ENCODE results near the gene STPG4. TPM values are rescaled to one million over a fixed set of nuclear protein-coding genes. Genes with fewer than 3 reads are reported as not detected.
"Not testable (repeated sequence)": the region's sequence is repeated elsewhere in the genome, so short reads cannot be mapped to it uniquely, and the experiment has no call there.

The STPG4 gene
- total RNA-seq, 1 donor from 2014 or later, result 0.60 TPM

DNA sequence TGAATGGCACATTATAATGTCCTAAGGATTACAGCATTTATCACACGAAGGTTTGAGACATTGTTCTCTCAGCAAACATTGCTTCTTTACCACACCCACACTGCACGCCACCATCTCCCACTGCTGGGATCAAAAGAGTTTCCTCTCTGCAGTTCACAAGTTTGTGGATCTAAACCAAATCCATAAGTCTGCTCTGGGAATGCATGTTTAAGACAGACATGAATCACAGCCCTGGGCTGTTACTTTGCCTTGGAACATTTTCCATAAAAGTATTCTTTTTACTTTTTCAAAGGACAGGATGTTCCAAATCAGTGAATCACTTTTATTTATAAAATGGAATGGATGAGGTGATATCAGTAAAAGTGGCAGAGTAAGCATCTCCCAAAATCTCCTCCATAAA lies 36.1 kb downstream of the STPG4 start:
- H3K4me3 Mint-ChIP-seq, result no peak overlapping the region
- TF ChIP-seq, protein P1, sequence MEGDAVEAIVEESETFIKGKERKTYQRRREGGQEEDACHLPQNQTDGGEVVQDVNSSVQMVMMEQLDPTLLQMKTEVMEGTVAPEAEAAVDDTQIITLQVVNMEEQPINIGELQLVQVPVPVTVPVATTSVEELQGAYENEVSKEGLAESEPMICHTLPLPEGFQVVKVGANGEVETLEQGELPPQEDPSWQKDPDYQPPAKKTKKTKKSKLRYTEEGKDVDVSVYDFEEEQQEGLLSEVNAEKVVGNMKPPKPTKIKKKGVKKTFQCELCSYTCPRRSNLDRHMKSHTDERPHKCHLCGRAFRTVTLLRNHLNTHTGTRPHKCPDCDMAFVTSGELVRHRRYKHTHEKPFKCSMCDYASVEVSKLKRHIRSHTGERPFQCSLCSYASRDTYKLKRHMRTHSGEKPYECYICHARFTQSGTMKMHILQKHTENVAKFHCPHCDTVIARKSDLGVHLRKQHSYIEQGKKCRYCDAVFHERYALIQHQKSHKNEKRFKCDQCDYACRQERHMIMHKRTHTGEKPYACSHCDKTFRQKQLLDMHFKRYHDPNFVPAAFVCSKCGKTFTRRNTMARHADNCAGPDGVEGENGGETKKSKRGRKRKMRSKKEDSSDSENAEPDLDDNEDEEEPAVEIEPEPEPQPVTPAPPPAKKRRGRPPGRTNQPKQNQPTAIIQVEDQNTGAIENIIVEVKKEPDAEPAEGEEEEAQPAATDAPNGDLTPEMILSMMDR (IDR thresholded peaks at IDR 0.05), result no peak
- no peak for ATAC-seq (ENCODE audit: low read depth)
- H3K27me3 Mint-ChIP-seq, result no peaks in the 10 kb centered on the region
- no peak for DNase-seq
- ChIA-PET POLR2A (no interaction called here), CTCF (interaction anchor here (0.6 kb wide), 1 partner anchor 232 kb away, joined by 3 read pairs; no protein-coding TSS in a partner anchor)
- no peak overlapping the region for H3K27ac Mint-ChIP-seq
- H3K4me1 Mint-ChIP-seq, result peaks cover 7% of the 10 kb centered on the region
- H3K9me3 Mint-ChIP-seq, result peaks cover 2% of the 10 kb centered on the region
- no peaks in the 10 kb centered on the region for H3K36me3 Mint-ChIP-seq (ENCODE audit: low read depth)
- intact Hi-C loops (cut with micrococcal nuclease), result no loop called here

DNA sequence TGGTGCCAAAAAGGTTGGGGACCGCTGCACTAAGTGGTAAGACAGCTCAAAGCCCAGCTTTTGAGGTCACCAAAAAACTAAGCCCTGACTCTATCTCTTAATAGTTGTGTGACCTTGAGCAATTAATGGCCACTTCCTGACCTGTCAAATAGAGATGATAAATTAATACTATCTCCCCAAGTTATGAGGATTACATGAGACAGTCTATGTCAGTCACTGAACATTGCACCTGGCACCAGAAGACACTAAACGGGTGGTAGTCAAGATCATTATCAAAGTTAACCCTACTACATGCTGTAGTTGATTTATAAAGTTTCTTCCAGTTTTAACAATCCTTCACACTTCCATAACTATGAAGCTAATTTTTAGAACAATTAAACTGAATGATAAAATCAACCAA lies 36.5 kb downstream of the STPG4 start:
- intact Hi-C loops (cut with micrococcal nuclease), result no loop called here
- peaks cover 2% of the 10 kb centered on the region for H3K9me3 Mint-ChIP-seq
- no peak for ATAC-seq (ENCODE audit: low read depth)

DNA sequence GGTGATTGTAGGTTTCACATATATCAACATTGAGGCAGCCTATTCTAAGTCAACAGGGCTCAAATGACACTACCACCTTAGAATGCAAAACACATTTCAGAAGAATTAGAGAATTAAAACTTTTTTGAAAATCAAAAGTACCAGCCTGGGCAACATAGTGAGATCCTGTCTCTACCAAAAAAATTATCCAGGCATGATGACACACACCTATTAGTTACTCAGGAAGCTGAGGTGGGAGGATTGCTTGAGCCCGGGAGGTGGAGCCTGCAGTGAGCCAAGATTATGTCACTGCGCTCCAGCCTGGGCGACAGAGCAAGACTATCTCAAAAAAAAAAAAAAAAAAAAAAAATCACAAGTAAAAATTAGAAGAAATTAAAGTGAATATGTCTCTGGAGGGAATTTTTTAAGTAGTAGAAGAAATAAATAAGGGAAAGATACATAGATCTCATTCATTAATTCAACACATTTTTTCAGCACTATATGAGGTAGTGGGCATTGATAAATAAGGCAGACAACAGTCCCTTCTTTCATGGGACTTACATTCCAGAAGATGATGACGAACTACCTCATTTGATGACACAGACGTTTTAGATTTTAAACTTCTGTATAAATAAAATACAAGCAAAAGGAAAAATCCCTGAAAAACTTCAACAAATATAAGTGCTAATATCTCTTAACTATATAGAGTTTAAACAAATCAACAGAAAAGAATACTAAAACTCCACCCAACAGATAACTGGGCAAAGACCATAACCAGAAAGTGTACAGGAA lies 42.3 kb downstream of the STPG4 start:
- no peak for ATAC-seq (ENCODE audit: low read depth)
- ChIA-PET POLR2A (no interaction called here), CTCF (no interaction called here)
- H3K27me3 Mint-ChIP-seq, result no peaks in the 10 kb centered on the region
- H3K9me3 Mint-ChIP-seq, result no peaks in the 10 kb centered on the region
- no peak overlapping the region for H3K27ac Mint-ChIP-seq
- TF ChIP-seq, protein P1 (IDR thresholded peaks at IDR 0.05), result no peak
- no peak overlapping the region for H3K4me3 Mint-ChIP-seq
- H3K36me3 Mint-ChIP-seq (ENCODE audit: low read depth), result no peaks in the 10 kb centered on the region
- no peak for DNase-seq
- H3K4me1 Mint-ChIP-seq, result no peaks in the 10 kb centered on the region
- intact Hi-C loops (cut with micrococcal nuclease), result no loop called here

More for the DNA sequence above, 36.5 kb downstream of the STPG4 start:
- Mint-ChIP-seq H3K36me3 (ENCODE audit: low read depth) (no peaks in the 10 kb centered on the region), H3K4me3 (no peak overlapping the region), H3K27ac (no peak overlapping the region), H3K4me1 (peaks cover 7% of the 10 kb centered on the region), H3K27me3 (no peaks in the 10 kb centered on the region)
- CTCF ChIA-PET, result interaction anchor here (0.6 kb wide), 1 partner anchor 232 kb away, joined by 3 read pairs; no protein-coding TSS in a partner anchor
- DNase-seq, result no peak
- TF ChIP-seq, protein P1 (IDR thresholded peaks at IDR 0.05), result no peak
- POLR2A ChIA-PET, result no interaction called here

DNA sequence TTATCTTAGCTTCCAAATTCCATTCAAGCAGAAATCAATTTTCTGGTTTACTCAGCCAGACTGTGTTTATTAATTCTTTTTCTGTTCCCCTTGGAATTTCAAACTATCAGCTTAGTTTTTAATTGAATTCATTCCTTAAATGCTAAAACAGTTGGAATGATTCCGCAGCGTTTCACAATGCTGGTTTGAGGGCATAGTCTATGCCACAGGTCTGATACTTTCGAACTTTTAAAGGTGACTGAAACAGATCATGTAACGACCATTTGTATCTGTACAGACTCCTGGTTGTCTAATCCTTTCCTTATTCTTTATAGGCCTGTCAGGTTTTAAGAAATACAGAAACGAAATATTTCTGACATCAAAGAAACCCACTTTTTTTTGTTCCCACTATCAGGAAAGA lies 45.4 kb downstream of the STPG4 start:
- ATAC-seq (ENCODE audit: low read depth), result no peak
- POLR2A ChIA-PET, result no interaction called here
- no peak overlapping the region for H3K27ac Mint-ChIP-seq

DNA sequence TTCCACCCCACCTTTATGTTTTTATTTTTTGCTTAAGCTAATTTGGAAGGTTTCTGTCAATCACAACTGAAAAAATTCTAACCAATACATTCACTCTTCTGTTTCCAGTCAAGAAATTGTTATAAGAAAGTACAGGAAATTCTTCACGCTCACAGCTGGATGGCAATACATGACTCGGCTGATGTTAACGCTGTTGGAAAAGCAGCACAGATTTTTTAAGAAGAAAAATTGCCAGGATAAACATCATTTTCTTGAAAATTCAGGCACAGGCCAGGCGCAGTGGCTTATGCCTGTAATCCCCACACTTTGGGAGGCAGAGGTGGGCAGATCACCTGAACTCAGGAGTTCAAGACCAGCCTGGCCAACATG lies 46.1 kb downstream of the STPG4 start:
- DNase-seq, result no peak
- H3K27me3 Mint-ChIP-seq, result no peaks in the 10 kb centered on the region
- no peaks in the 10 kb centered on the region for H3K4me1 Mint-ChIP-seq
- TF ChIP-seq, protein P1 (IDR thresholded peaks at IDR 0.05), result no peak
- no peaks in the 10 kb centered on the region for H3K36me3 Mint-ChIP-seq (ENCODE audit: low read depth)
- H3K27ac Mint-ChIP-seq, result no peak overlapping the region
- ChIA-PET POLR2A (no interaction called here), CTCF (no interaction called here)
- no peak overlapping the region for H3K4me3 Mint-ChIP-seq
- H3K9me3 Mint-ChIP-seq, result no peaks in the 10 kb centered on the region
- ATAC-seq (ENCODE audit: low read depth), result no peak
- intact Hi-C loops (cut with micrococcal nuclease), result no loop called here

More for the DNA sequence above, 45.4 kb downstream of the STPG4 start:
- H3K9me3 Mint-ChIP-seq, result no peaks in the 10 kb centered on the region
- H3K36me3 Mint-ChIP-seq (ENCODE audit: low read depth), result no peaks in the 10 kb centered on the region
- CTCF ChIA-PET, result no interaction called here
- DNase-seq, result no peak
- H3K27me3 Mint-ChIP-seq, result no peaks in the 10 kb centered on the region
- H3K4me1 Mint-ChIP-seq, result no peaks in the 10 kb centered on the region
- intact Hi-C loops (cut with micrococcal nuclease), result no loop called here
- H3K4me3 Mint-ChIP-seq, result no peak overlapping the region
- TF ChIP-seq, protein P1 (IDR thresholded peaks at IDR 0.05), result no peak

DNA sequence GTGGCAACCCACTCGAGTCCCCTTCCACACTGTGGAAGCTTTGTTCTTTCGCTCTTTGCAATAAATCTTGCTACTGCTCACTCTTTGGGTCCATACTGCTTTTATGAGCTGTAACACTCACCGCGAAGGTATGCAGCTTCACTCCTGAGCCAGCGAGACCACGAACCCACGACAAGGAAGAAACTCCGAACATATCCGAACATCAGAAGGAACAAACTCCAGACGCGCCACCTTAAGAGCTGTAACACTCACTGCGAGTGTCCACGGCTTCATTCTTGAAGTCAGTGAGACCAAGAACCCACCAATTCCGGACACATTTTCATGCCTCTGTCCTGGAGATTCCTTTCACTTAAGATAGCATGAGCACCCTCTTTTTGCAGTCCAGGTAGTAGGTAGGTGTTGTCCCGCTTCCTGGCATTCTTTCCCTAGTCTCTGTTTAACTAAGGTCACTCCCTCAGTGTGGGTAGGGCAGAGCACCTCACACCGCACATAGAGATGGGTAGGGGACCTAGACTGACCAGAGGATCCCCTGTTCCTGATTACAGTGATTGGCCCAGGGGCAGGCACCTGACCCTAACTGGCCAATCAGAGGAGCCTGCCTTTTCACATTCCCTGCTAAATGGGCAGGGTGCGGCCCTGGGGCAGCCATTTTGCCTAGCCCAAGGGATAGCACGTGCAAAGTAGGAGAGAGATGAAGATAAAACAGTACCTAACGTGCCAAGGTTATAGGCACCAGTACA lies 46.7 kb downstream of the STPG4 start:
- H3K36me3 Mint-ChIP-seq (ENCODE audit: low read depth); DNase-seq; H3K9me3 Mint-ChIP-seq; H3K27me3 Mint-ChIP-seq; H3K4me1 Mint-ChIP-seq; intact Hi-C loops (cut with micrococcal nuclease); ATAC-seq (ENCODE audit: low read depth); POLR2A ChIA-PET; H3K4me3 Mint-ChIP-seq; H3K27ac Mint-ChIP-seq; CTCF ChIA-PET: not testable (repeated sequence)

DNA sequence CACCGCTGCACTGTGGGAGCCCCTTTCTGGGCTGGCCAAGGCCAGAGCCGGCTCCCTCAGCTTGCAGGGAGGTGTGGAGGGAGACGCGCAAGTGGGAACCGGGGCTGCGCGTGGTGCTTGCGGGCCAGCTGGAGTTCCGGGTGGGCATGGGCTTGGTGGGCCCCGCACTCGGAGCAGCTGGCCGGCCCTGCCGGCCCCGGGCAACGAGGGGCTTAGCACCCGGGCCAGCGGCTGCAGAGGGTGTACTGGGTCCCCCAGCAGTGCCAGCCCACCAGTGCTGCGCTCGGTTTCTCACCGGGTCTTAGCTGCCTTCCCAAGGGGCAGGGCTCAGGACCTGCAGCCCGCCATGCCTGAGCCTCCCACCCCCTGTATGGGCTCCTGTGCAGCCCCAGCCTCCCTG lies 47.9 kb downstream of the STPG4 start:
- DNase-seq; CTCF ChIA-PET; H3K36me3 Mint-ChIP-seq (ENCODE audit: low read depth); POLR2A ChIA-PET; H3K9me3 Mint-ChIP-seq; ATAC-seq (ENCODE audit: low read depth); H3K4me1 Mint-ChIP-seq; intact Hi-C loops (cut with micrococcal nuclease); H3K4me3 Mint-ChIP-seq; H3K27ac Mint-ChIP-seq; H3K27me3 Mint-ChIP-seq: not testable (repeated sequence)

Data from activated B cell treated with CpG ODN at 0.5 μM for 24 hours (primary cell).